HepG2 (cell line): Measurements from ENCODE around the gene IL1RL2. TPM values are rescaled to one million over a fixed set of nuclear protein-coding genes. Genes with fewer than 3 reads are reported as not detected.

ENCODE experiments used
- DPF2 ChIP-seq: sonication (generic); formaldehyde crosslinking; IDR thresholded peaks from 2 replicates; pipeline ENCODE4 v1.4.0; 2020; ENCODE audit warnings: mild to moderate bottlenecking, low read depth, missing genetic modification reagents, borderline replicate concordance
- HNRNPUL1 ChIP-seq: fragments of 200-400 bp; formaldehyde crosslinking; IDR thresholded peaks from 2 replicates; pipeline ENCODE4 v1.6.1; 2017; ENCODE audit warnings: low read depth, mild to moderate bottlenecking, low read length, moderate library complexity
- JUND ChIP-seq: sonication (generic); formaldehyde crosslinking; IDR thresholded peaks from 2 replicates; pipeline ENCODE4 v1.8.0; 2022; ENCODE audit warnings: mild to moderate bottlenecking, missing genetic modification reagents
- KAT7 ChIP-seq: IDR thresholded peaks from 2 replicates; pipeline ENCODE4 v1.6.1; 2018; ENCODE audit warnings: borderline replicate concordance, missing compliant biosample characterization
- LRRFIP1 ChIP-seq: sonication (generic); formaldehyde crosslinking; conservative IDR thresholded peaks from 2 replicates; pipeline ENCODE4 v1.4.0; 2020; ENCODE audit warnings: missing genetic modification reagents
- MYNN ChIP-seq: sonication (generic); formaldehyde crosslinking; IDR thresholded peaks from 2 replicates; pipeline ENCODE4 v1.4.0; 2020; ENCODE audit warnings: mild to moderate bottlenecking, low read depth, missing genetic modification reagents
- NFATC3 ChIP-seq: sonication (generic); formaldehyde crosslinking; IDR thresholded peaks from 2 replicates; pipeline ENCODE4 v1.5.1; 2020; ENCODE audit warnings: mild to moderate bottlenecking, missing genetic modification reagents
- NFE2L2 ChIP-seq: fragments of 150-350 bp; IDR thresholded peaks from 2 replicates; pipeline ENCODE4 v1.6.1; 2014; ENCODE audit warnings: low read length
- PLRG1 ChIP-seq: fragments of 450-650 bp; conservative IDR thresholded peaks from 2 replicates; pipeline ENCODE4 v1.6.1; 2016
- TFE3 ChIP-seq: IDR thresholded peaks from 2 replicates; pipeline ENCODE4 v1.6.1; 2016
- ZBTB1 ChIP-seq: sonication (generic); formaldehyde crosslinking; IDR thresholded peaks from 2 replicates; pipeline ENCODE4 v1.4.0; 2020; ENCODE audit warnings: missing genetic modification reagents, borderline replicate concordance
- ZBTB38 ChIP-seq: sonication (generic); formaldehyde crosslinking; IDR thresholded peaks from 2 replicates; pipeline ENCODE4 v1.5.1; 2020; ENCODE audit warnings: mild to moderate bottlenecking, missing genetic modification reagents
- ZMYM4 ChIP-seq: sonication (generic); formaldehyde crosslinking; IDR thresholded peaks from 2 replicates; pipeline ENCODE4 v1.8.1; 2023; ENCODE audit warnings: mild to moderate bottlenecking, missing genetic modification reagents
- ZNF10 ChIP-seq: sonication (generic); formaldehyde crosslinking; IDR thresholded peaks from 2 replicates; pipeline ENCODE4 v1.4.0; 2020; ENCODE audit warnings: mild to moderate bottlenecking, low read depth, missing genetic modification reagents, borderline replicate concordance
- ZNF337 ChIP-seq: sonication (generic); formaldehyde crosslinking; IDR thresholded peaks from 2 replicates; pipeline ENCODE4 v1.5.1; 2020; ENCODE audit warnings: missing genetic modification reagents, low read depth, mild to moderate bottlenecking, borderline replicate concordance
- ZNF34 ChIP-seq: sonication (generic); formaldehyde crosslinking; IDR thresholded peaks from 2 replicates; pipeline ENCODE4 v1.4.0; 2020; ENCODE audit warnings: mild to moderate bottlenecking, missing genetic modification reagents, borderline replicate concordance
- ZNF513 ChIP-seq: sonication (generic); formaldehyde crosslinking; conservative IDR thresholded peaks from 2 replicates; pipeline ENCODE4 v1.5.0; 2020; ENCODE audit warnings: missing genetic modification reagents
- ZNF687 ChIP-seq: sonication (generic); formaldehyde crosslinking; IDR thresholded peaks from 2 replicates; pipeline ENCODE4 v1.5.1; 2020; ENCODE audit warnings: mild to moderate bottlenecking, missing genetic modification reagents, moderate library complexity
- ZNF772 ChIP-seq: sonication (generic); formaldehyde crosslinking; IDR thresholded peaks from 2 replicates; pipeline ENCODE4 v1.5.0; 2020; ENCODE audit warnings: mild to moderate bottlenecking, missing genetic modification reagents
- ZNF781 ChIP-seq: sonication (generic); formaldehyde crosslinking; IDR thresholded peaks from 2 replicates; pipeline ENCODE4 v1.5.1; 2020; ENCODE audit warnings: borderline replicate concordance, mild to moderate bottlenecking, missing genetic modification reagents; ENCODE audit errors: not compliant biosample characterization
- polyA plus RNA-seq, 8 experiments: library from polyadenylated mRNA; depleted of rRNA in 3 of 8; stranded (reverse) in 7 of 8; unstranded in 1 of 8; fragments of >200 nt; fragmentation: Illumina TruSeq in 4 of 8; extraction: Trizol in 4 of 8; gene quantifications; 2 replicates each; pipeline versions ENCODE4 v1.2.1 to v1.2.3, GENCODE V29; 2011 to 2016; ENCODE audit warnings: low read depth in 4 of 8, missing spikeins in 1 of 8, mixed read lengths in 1 of 8; ENCODE audit not compliant: insufficient read depth in 1 of 8
- total RNA-seq, 5 experiments: library from RNA; depleted of rRNA; stranded (reverse); fragments of >200 nt; fragmentation: Illumina TruSeq; extraction: Trizol; gene quantifications; 2 replicates each; pipeline ENCODE4 v1.2.3, GENCODE V29; 2016; ENCODE audit warnings: low read depth in 1 of 5

The IL1RL2 gene
- total and polyA plus RNA-seq, 2 of the 13 experiments (the other 11 are each of a cell fraction or from before 2014, with no cell fraction given), result 0.03 TPM; not detected in 1

GRCh38 chr2:102142829-102143449 lies 43.9 kb upstream of the IL1RL2 start (continued):
- peak; percentile 73 for TF ChIP-seq ZNF687
- no peak for TF ChIP-seq NFE2L2
- TF ChIP-seq ZNF34 (CRISPR knock-in tag), result 0 out of 2 replicates have a peak, but pooled peaks have one; percentile 81
- no peak for TF ChIP-seq MYNN (CRISPR knock-in tag)
- no peak for TF ChIP-seq ZNF10 (CRISPR knock-in tag)
- no peak for TF ChIP-seq LRRFIP1 (CRISPR knock-in tag)
- no peak for TF ChIP-seq ZNF337
- 0 out of 2 replicates have a peak, but pooled peaks have one; percentile 13 for TF ChIP-seq KAT7 (CRISPR knock-in tag)
- peak; percentile 52; the same call in 1 of the 2 replicates for TF ChIP-seq NFATC3 (CRISPR knock-in tag)
- no peak for TF ChIP-seq ZNF513 (CRISPR knock-in tag)
- TF ChIP-seq DPF2, result no peak
- TF ChIP-seq ZBTB38 (CRISPR knock-in tag), result peak; percentile 7; the same call in 1 of the 2 replicates
- peak; percentile 39 for TF ChIP-seq ZMYM4 (CRISPR knock-in tag)
- peak; percentile 86 for TF ChIP-seq ZNF772 (CRISPR knock-in tag)
- TF ChIP-seq HNRNPUL1, result no peak
- TF ChIP-seq ZBTB1 (CRISPR knock-in tag), result peak; percentile 18; the same call in 1 of the 2 replicates
- TF ChIP-seq PLRG1, result no peak
- no peak for TF ChIP-seq TFE3 (CRISPR knock-in tag)
- TF ChIP-seq ZNF781, result no peak
- TF ChIP-seq JUND (CRISPR knock-in tag), result no peak; the same call in 1 of the 2 replicates
